OCI-LY7 (cell line): Measurements from ENCODE around the gene PDE6G. TPM values are rescaled to one million over a fixed set of nuclear protein-coding genes. Genes with fewer than 3 reads are reported as not detected.

ENCODE experiments used
- BruUV-seq: library from RNA; stranded (reverse); fragments of 400-500 nt; replicated peaks from 2 replicates; lab custom pipeline; 2021; lab: Mats Ljungman, UMichigan
- CTCF ChIA-PET: fragments of 300-600 bp; sonication (Branson Sonifier 250); formaldehyde crosslinking; loops from one replicate; lab custom pipeline; 2022; ENCODE audit warnings: antibody characterized with exemption; ENCODE audit not compliant: unreplicated experiment; lab: Charles Lee
- POLR2A ChIA-PET: fragments of 300-600 bp; sonication (Branson Sonifier 250); formaldehyde crosslinking; loops from one replicate; lab custom pipeline; 2022; ENCODE audit warnings: antibody characterized with exemption; lab: Charles Lee
- DNase-seq: peaks from one replicate; pipeline ENCODE4 v3.0.0-alpha.2; 2015; ENCODE audit warnings: low spot score
- H2AFZ ChIP-seq: fragments of 200-600 bp; sonication (generic), shearing (Covaris generic); 2 replicates; pipeline ENCODE4 v1.6.1; 2014; ENCODE audit warnings: mild to moderate bottlenecking, antibody characterized with exemption, low read length, moderate library complexity
- H3K27ac ChIP-seq: fragments of 200-600 bp; sonication (generic); 2 replicates; pipeline ENCODE4 v1.5.1; 2014; ENCODE audit warnings: mixed run types, low read depth, mild to moderate bottlenecking, moderate library complexity, low read length, inconsistent platforms; ENCODE audit not compliant: poor library complexity, severe bottlenecking
- H3K36me3 ChIP-seq: fragments of 200-600 bp; sonication (generic); 2 replicates; pipeline ENCODE4 v1.6.1; 2014; ENCODE audit warnings: mild to moderate bottlenecking, antibody characterized with exemption, low read length, moderate library complexity, mixed read lengths; ENCODE audit not compliant: insufficient read depth
- H3K4me1 ChIP-seq: fragments of 200-600 bp; sonication (generic); 2 replicates; pipeline ENCODE4 v1.5.1; 2014; ENCODE audit warnings: mild to moderate bottlenecking, low read length; ENCODE audit not compliant: insufficient read depth, poor library complexity, severe bottlenecking
- H3K4me2 ChIP-seq: fragments of 200-600 bp; sonication (generic); 2 replicates; pipeline ENCODE4 v1.6.1; 2014; ENCODE audit warnings: mild to moderate bottlenecking, low read length
- H3K4me3 ChIP-seq: fragments of 200-600 bp; sonication (generic); 2 replicates; pipeline ENCODE4 v1.5.1; 2014; ENCODE audit warnings: mild to moderate bottlenecking, low read depth, low read length; ENCODE audit not compliant: poor library complexity, severe bottlenecking
- H3K79me2 ChIP-seq: fragments of 200-600 bp; sonication (generic); 2 replicates; pipeline ENCODE4 v1.6.1; 2016; ENCODE audit warnings: low read depth, mild to moderate bottlenecking, low read length, moderate library complexity, mixed read lengths; ENCODE audit not compliant: insufficient read depth
- H3K9me2 ChIP-seq: fragments of 200-600 bp; sonication (generic); 2 replicates; pipeline ENCODE4 v1.6.1; 2016; ENCODE audit warnings: mild to moderate bottlenecking, low read length, mixed read lengths; ENCODE audit not compliant: insufficient read depth
- H3K9me3 ChIP-seq: fragments of 200-600 bp; sonication (generic); 2 replicates; pipeline ENCODE4 v1.6.1; 2014; ENCODE audit warnings: mild to moderate bottlenecking, mixed run types, low read length, mixed read lengths
- H4K20me1 ChIP-seq: fragments of 200-600 bp; sonication (generic); 2 replicates; pipeline ENCODE4 v1.6.1; 2014; ENCODE audit warnings: mild to moderate bottlenecking, antibody characterized with exemption, low read length, moderate library complexity, mixed read lengths; ENCODE audit not compliant: insufficient read depth
- CTCF ChIP-seq: fragments of 200-600 bp; sonication (generic); conservative IDR thresholded peaks from 2 replicates; pipeline ENCODE4 v1.5.1; 2014; ENCODE audit warnings: mild to moderate bottlenecking, antibody characterized with exemption, low read length, moderate library complexity, mixed read lengths
- EZH2phosphoT487 ChIP-seq: fragments of 200-600 bp; sonication (generic); IDR thresholded peaks from 2 replicates; pipeline ENCODE4 v1.6.1; 2018; ENCODE audit warnings: low read depth, borderline replicate concordance, mild to moderate bottlenecking, mixed run types, antibody characterized with exemption, low read length, moderate library complexity, mixed read lengths
- intact Hi-C: fragments of 100-400 bp; cut with micrococcal nuclease; formaldehyde crosslinking; loops from one replicate; pipeline ENCODE4 v1.10.0; 2022; ENCODE audit not compliant: unreplicated experiment
- total RNA-seq, 2 experiments: library from RNA; depleted of rRNA in 1 of 2; stranded (reverse); fragments of >200 nt in 1 of 2; shearing (Covaris generic) in 1 of 2; gene quantifications; 2 replicates each; pipeline ENCODE4 v1.2.3, GENCODE V29; 2014 to 2022

PDE6G gene
- total RNA-seq, 2 experiments from 2014 or later = 0.44 TPM; not detected in 1

- Histone ChIP-seq H4K20me1 (peaks cover 12% of the 10 kb centered on the region; the same call in 1 of the 2 replicates), H3K79me2 (peaks cover 70% of the 10 kb centered on the region), H2AFZ (no peak overlapping the region), H3K9me2 (no peaks in the 10 kb centered on the region), H3K36me3 (peaks cover 91% of the 10 kb centered on the region), H3K4me2 (peak overlapping the region; percentile 92), H3K4me3 (peak overlapping the region; percentile 92), H3K27ac (peak overlapping the region; percentile 80), H3K9me3 (no peaks in the 10 kb centered on the region), H3K4me1 (peaks cover 23% of the 10 kb centered on the region)
- BruUV-seq = no TSS peak
- DNase-seq = peak; percentile 65
- ChIA-PET CTCF (no interaction called here), POLR2A (interaction anchor here (0.5 to 1.7 kb wide), 7 partner anchors 10 to 588 kb away, joined by 3 to 10 read pairs (median 4); partner anchors contain the start of genes ARL16, HGS and MCRIP1)
- intact Hi-C loops = no loop called here
- TF ChIP-seq EZH2phosphoT487 (no peak), CTCF (peak; percentile 58)
Observed at GRCh38 chr17:81701288-81702071, 45.1 kb upstream of the PDE6G start.

GRCh38 chr17:81700353-81701287 is 44.3 kb upstream of the PDE6G start:
- Histone ChIP-seq H3K9me3 (no peaks in the 10 kb centered on the region), H4K20me1 (peaks cover 12% of the 10 kb centered on the region; the same call in 1 of the 2 replicates), H3K4me2 (peak overlapping the region; percentile 92), H3K4me3 (peak overlapping the region; percentile 92), H3K36me3 (peaks cover 91% of the 10 kb centered on the region), H3K4me1 (peaks cover 23% of the 10 kb centered on the region), H3K79me2 (peaks cover 66% of the 10 kb centered on the region), H3K9me2 (no peaks in the 10 kb centered on the region), H2AFZ (no peak overlapping the region), H3K27ac (no peak overlapping the region)
- TF ChIP-seq EZH2phosphoT487 (no peak), CTCF (no peak)
- intact Hi-C loops = no loop called here
- ChIA-PET CTCF (no interaction called here), POLR2A (no interaction called here)
- no peak for DNase-seq
- BruUV-seq = no TSS peak
